NT2/D1 (cell line): ENCODE results near the gene LCE5A.

ENCODE experiments used
- SUZ12 ChIP-seq: IDR thresholded peaks from 2 replicates; pipeline ENCODE4 v1.6.1; 2011; ENCODE audit not compliant: insufficient read length, insufficient read depth; ENCODE audit errors: extremely low read depth
- YY1 ChIP-seq: IDR thresholded peaks from 2 replicates; pipeline ENCODE4 v1.6.1; 2011; ENCODE audit not compliant: insufficient read length, insufficient read depth
- ZNF274 ChIP-seq: IDR thresholded peaks from 2 replicates; pipeline ENCODE4 v1.6.1; 2011; ENCODE audit warnings: mild to moderate bottlenecking, low read depth, low read length

DNA sequence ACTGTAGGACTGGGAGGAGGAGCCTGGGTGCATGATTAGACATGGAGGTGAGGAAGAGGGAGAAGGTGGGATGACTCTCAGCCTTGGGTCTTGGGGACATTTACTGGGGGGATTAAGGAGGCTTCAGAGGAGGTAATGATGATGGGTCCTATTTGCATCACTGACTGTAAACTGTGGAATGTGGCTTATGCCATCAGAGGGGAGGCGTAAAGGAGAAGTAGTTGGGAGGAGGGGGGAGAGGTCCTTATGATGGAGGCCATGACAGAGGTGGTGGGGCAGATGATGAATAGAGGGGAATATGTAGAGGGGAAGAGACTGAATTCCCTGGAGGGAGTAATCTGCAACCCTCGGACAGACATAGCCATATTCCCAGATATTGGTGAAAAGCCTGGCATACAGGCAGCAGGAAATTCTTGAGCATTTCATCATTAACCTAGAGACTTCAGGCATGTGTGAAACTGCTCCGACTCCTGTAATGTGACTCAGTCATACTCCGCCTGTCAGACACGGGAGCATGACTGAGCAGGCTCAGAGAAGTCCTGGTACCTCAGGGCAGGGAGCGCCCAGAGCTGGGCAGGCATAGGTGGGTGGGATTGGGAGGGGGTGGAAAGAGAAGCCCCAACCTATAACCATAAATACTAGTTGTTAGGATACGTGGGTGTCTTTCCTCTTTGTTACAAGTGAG is 8.0 kb upstream of the LCE5A start:
- no peak for TF ChIP-seq ZNF274
- TF ChIP-seq YY1: no peak
- TF ChIP-seq SUZ12: no peak
